ENCODE data around the gene COL15A1.
"Not testable (repeated sequence)": the region's sequence is repeated elsewhere in the genome, so short reads cannot be mapped to it uniquely, and the experiment has no call there.

COL15A1 gene

GRCh38 chr9:99008203-99008602 lies 64.5 kb downstream of the COL15A1 start:
- Histone ChIP-seq H3K4me3 (replicated peaks; ENCODE audit: insufficient read depth, low read length) (no peak overlapping the region), H3K27ac (replicated peaks) (no peak overlapping the region), H3K27me3 (ENCODE audit: insufficient read depth, poor library complexity, severe bottlenecking) (no peaks in the 10 kb centered on the region)
- TF ChIP-seq, protein P1, sequence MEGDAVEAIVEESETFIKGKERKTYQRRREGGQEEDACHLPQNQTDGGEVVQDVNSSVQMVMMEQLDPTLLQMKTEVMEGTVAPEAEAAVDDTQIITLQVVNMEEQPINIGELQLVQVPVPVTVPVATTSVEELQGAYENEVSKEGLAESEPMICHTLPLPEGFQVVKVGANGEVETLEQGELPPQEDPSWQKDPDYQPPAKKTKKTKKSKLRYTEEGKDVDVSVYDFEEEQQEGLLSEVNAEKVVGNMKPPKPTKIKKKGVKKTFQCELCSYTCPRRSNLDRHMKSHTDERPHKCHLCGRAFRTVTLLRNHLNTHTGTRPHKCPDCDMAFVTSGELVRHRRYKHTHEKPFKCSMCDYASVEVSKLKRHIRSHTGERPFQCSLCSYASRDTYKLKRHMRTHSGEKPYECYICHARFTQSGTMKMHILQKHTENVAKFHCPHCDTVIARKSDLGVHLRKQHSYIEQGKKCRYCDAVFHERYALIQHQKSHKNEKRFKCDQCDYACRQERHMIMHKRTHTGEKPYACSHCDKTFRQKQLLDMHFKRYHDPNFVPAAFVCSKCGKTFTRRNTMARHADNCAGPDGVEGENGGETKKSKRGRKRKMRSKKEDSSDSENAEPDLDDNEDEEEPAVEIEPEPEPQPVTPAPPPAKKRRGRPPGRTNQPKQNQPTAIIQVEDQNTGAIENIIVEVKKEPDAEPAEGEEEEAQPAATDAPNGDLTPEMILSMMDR (IDR thresholded peaks at IDR 0.05; ENCODE audit: insufficient read depth, low read length), result no peak
- TF ChIP-seq SPI1 (IDR thresholded peaks at IDR 0.05; ENCODE audit: borderline replicate concordance, low read depth) (no peak), GABPA (IDR thresholded peaks at IDR 0.05; ENCODE audit: low read depth) (no peak), POLR2AphosphoS5 (IDR thresholded peaks at IDR 0.05; ENCODE audit: low read depth) (no peak)
- TF ChIP-seq, protein P2, sequence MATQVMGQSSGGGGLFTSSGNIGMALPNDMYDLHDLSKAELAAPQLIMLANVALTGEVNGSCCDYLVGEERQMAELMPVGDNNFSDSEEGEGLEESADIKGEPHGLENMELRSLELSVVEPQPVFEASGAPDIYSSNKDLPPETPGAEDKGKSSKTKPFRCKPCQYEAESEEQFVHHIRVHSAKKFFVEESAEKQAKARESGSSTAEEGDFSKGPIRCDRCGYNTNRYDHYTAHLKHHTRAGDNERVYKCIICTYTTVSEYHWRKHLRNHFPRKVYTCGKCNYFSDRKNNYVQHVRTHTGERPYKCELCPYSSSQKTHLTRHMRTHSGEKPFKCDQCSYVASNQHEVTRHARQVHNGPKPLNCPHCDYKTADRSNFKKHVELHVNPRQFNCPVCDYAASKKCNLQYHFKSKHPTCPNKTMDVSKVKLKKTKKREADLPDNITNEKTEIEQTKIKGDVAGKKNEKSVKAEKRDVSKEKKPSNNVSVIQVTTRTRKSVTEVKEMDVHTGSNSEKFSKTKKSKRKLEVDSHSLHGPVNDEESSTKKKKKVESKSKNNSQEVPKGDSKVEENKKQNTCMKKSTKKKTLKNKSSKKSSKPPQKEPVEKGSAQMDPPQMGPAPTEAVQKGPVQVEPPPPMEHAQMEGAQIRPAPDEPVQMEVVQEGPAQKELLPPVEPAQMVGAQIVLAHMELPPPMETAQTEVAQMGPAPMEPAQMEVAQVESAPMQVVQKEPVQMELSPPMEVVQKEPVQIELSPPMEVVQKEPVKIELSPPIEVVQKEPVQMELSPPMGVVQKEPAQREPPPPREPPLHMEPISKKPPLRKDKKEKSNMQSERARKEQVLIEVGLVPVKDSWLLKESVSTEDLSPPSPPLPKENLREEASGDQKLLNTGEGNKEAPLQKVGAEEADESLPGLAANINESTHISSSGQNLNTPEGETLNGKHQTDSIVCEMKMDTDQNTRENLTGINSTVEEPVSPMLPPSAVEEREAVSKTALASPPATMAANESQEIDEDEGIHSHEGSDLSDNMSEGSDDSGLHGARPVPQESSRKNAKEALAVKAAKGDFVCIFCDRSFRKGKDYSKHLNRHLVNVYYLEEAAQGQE (IDR thresholded peaks at IDR 0.05; ENCODE audit: insufficient replicate concordance, low read depth), result no peak
- DNase-seq (ENCODE audit: low read depth in 1 of 2, low spot score in 1 of 2), result no peak

DNA sequence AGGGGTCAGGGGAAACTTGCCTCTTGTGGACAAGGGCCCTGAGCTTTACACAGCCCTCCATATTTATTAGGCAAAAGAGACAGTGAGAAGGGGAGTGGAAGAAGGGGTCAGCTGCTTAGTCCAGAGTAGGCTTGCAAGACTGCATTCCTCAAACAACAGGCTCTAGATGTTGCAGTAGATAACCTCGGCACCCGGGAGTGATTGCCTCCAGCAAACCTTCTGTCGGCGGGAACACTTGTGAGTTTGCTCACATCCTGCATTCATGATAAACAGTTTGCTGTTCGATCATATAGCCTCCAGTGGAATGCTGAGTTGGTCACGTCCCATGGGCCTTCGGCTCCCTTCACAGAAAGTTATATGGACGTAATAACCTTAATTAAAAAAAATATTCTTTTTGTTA lies 66.7 kb downstream of the COL15A1 start:
- H3K4me3 ChIP-seq (replicated peaks; ENCODE audit: insufficient read depth, low read length); DNase-seq (ENCODE audit: low read depth in 1 of 2, low spot score in 1 of 2); H3K27ac ChIP-seq (replicated peaks); H3K27me3 ChIP-seq (ENCODE audit: insufficient read depth, poor library complexity, severe bottlenecking): not testable (repeated sequence)

- no peak for DNase-seq (ENCODE audit: low read depth in 1 of 2, low spot score in 1 of 2)
- TF ChIP-seq, protein P2 (IDR thresholded peaks at IDR 0.05; ENCODE audit: insufficient replicate concordance, low read depth), result no peak
- TF ChIP-seq SPI1 (IDR thresholded peaks at IDR 0.05; ENCODE audit: borderline replicate concordance, low read depth), result no peak
- TF ChIP-seq GABPA (IDR thresholded peaks at IDR 0.05; ENCODE audit: low read depth), result no peak
- TF ChIP-seq POLR2AphosphoS5 (IDR thresholded peaks at IDR 0.05; ENCODE audit: low read depth), result no peak
- TF ChIP-seq, protein P1 (IDR thresholded peaks at IDR 0.05; ENCODE audit: insufficient read depth, low read length), result no peak
Observed at GRCh38 chr9:99011161-99011709, 67.5 kb downstream of the COL15A1 start.

GRCh38 chr9:99012957-99013512 lies 69.3 kb downstream of the COL15A1 start:
- TF ChIP-seq GABPA (IDR thresholded peaks at IDR 0.05; ENCODE audit: low read depth) (no peak), SPI1 (IDR thresholded peaks at IDR 0.05; ENCODE audit: borderline replicate concordance, low read depth) (no peak), POLR2AphosphoS5 (IDR thresholded peaks at IDR 0.05; ENCODE audit: low read depth) (no peak)
- TF ChIP-seq, protein P2 (IDR thresholded peaks at IDR 0.05; ENCODE audit: insufficient replicate concordance, low read depth), result no peak
- TF ChIP-seq, protein P1 (IDR thresholded peaks at IDR 0.05; ENCODE audit: insufficient read depth, low read length), result no peak
- no peak overlapping the region for H3K4me3 ChIP-seq (replicated peaks; ENCODE audit: insufficient read depth, low read length)
- no peak overlapping the region for H3K27ac ChIP-seq (replicated peaks)
- H3K27me3 ChIP-seq (ENCODE audit: insufficient read depth, poor library complexity, severe bottlenecking), result no peaks in the 10 kb centered on the region
- DNase-seq (ENCODE audit: low read depth in 1 of 2, low spot score in 1 of 2), result no peak

More at GRCh38 chr9:99011161-99011709, 67.5 kb downstream of the COL15A1 start:
- no peak overlapping the region for H3K4me3 ChIP-seq (replicated peaks; ENCODE audit: insufficient read depth, low read length)
- no peak overlapping the region for H3K27ac ChIP-seq (replicated peaks)
- H3K27me3 ChIP-seq (ENCODE audit: insufficient read depth, poor library complexity, severe bottlenecking), result no peaks in the 10 kb centered on the region
